CD4-positive, alpha-beta T cell treated with Interferon gamma for 1 hour (primary cell): Measurements from ENCODE around the gene SUFU.
A peak's percentile ranks its signal among the peaks of the same experiment; 100 is the strongest.

Experiments
- DNase-seq: peaks from one replicate; pipeline ENCODE4 v3.0.0-alpha.2; 2020

The SUFU gene

GRCh38 chr10:102642736-102643335 lies 139.1 kb downstream of the SUFU start:
- DNase-seq: peak; percentile 52

GRCh38 chr10:102643336-102644065 lies 139.7 kb downstream of the SUFU start:
- peak; percentile 49 for DNase-seq

- peak; percentile 37 for DNase-seq
These were observed 140.4 kb downstream of the SUFU start, which contains the start of gene TRIM8 for GRCh38 chr10:102644066-102644645. TRIM8 (plus strand) TSS chr10:102644479; CDS start chr10:102644618, 139 bp downstream.

DNA sequence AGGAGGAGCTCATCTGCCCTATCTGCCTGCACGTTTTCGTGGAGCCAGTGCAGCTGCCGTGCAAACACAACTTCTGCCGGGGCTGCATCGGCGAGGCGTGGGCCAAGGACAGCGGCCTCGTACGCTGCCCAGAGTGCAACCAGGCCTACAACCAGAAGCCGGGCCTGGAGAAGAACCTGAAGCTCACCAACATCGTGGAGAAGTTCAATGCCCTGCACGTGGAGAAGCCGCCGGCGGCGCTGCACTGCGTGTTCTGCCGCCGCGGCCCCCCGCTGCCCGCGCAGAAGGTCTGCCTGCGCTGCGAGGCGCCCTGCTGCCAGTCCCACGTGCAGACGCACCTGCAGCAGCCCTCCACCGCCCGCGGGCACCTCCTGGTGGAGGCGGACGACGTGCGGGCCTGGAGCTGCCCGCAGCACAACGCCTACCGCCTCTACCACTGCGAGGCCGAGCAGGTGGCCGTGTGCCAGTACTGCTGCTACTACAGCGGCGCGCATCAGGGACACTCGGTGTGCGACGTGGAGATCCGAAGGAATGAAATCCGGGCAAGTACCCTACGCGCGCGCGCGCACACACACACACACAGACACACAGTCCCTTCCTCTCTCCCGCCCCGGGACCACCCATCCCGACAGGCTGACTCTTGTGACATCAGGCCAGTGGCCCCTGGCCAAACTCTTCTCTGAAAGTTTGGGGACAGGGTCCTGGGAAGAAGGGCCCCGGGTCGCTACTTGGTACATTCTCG lies 141.0 kb downstream of the SUFU start:
- peak; percentile 86 for DNase-seq

GRCh38 chr10:102645388-102645740 lies 141.6 kb downstream of the SUFU start:
- peak; percentile 71 for DNase-seq

DNA sequence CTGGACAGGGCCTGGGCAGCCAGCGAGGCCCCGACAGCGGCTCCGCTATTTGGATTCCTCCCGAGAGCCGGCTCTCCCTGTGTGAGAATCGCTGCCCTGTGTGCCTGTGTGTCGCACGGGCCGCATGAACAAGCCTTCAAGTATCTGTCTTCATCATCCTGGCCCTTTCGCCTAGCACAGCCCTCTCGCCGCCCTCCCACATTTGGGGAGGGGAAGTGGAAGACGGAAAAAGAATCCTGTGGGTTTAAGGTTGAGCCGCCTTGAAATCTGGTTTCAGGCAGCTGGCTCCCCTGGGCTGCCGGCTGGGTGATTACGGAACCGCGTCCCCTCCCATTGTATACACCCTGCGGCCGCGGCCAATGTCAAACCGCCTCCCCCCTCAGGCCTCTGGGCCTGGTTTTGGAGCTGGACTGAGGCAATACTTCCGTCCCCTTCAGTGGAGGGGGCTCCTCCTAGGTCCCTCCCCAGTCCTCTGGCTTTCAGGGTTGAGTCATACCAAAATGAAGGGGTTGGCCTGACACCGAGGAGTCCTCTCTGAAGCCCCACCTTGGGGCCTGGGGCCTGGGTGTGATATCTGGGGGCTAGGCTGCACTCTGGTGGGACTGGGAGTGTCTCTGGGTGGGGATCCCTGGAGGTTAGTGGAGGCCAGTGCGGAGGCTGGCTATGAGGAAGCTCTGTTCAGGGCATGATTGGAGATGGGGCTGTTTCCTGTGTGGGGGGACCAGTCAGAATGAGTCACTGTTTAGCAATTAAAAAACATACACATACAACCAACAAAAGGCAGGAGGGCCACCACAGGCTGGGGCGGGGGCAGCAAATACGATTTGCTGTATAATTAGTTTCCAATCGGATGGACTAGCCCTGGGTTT lies 142.2 kb downstream of the SUFU start:
- peak; percentile 78 for DNase-seq

GRCh38 chr10:102646610-102647442 lies 143.1 kb downstream of the SUFU start:
- peak; percentile 46 for DNase-seq

DNA sequence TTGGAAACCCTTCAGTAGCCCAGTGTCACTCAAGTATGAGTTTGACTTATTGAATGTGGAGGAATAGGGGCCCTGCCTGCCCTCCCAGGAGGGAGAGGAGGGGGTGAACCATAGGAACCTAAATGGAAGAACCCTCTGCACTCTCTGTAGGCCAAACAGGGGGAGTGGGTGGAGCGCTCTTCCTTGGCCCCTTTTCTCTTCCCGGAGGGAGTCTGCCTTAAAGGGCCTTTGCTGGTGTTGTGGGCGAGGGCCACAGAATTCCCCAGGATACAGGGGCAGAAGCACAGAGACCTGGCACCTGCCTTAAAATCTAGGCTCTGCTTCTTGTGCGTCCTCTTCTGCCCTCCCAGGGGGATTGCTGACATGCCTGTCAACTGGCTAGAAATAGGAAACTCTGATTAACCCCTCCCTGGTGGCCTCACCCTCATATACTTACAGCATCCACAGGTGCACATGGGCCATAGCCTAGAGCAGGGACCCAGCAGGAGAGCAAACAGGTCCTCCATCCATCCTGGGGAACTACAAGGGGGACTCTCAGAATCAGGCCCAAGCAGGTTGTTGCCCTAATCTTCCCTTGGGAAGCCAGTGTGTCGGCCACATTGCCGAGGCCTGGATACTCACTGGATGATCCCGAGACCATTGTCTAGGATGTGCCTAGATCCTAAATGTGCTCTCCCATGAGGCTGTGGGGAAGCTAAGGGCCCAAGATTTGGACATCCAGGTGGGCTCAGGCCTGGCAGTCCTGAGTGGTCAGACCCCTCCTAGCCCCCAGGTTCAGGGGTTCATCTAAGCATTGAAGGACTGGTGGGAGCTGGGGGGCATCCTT lies 143.9 kb downstream of the SUFU start:
- no peak for DNase-seq

GRCh38 chr10:102648269-102648888 lies 144.6 kb downstream of the SUFU start:
- no peak for DNase-seq

DNA sequence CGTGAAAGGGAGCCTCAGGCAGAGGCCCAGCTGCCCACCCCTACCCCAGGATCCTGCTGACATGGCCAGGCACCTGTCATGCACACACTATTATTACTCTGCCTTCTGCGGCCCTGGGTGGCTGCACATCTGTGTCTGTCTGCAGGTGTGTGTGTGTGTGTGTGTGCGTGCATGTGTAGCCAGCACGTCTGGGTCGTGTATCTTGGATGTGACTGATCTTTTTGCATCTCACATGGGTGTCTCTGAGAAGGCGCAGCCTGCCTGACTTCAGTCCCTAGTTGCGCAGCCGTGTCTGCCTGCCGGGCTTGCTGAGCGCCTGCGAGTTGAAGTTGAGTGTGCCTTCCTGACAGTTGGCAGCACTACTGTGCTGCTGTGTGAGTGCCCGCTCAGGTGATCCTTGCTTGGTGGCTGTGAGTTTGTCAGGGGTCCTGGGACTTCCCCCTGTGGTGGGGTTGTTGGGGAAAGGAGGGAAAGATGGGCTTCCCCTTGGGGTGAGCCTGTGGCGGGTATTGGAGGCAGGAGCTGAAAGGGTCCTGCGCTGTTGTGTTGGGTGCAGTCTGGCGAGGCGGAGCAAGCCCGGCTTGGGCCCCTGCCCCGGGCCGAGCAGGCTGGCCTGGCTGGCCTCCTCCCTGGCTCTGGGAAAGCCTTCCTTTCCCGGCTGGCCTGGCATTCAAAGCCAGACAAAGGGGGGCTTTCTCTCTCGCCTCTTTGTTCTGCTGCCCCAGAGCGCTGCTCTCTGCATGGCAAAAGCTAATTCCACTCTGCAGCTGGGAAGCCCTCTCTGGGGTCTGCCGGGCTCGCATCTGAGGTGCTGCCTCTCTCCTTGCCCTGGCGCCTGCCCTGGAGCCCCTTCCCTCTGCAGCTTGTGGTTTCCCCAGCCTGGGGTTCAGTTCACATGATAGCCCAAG lies 145.4 kb downstream of the SUFU start:
- DNase-seq: no peak

- no peak for DNase-seq
These were observed 146.3 kb downstream of the SUFU start for GRCh38 chr10:102649797-102650654.

GRCh38 chr10:102650655-102651454 lies 147.1 kb downstream of the SUFU start:
- DNase-seq: no peak

- DNase-seq: no peak
These were observed 147.8 kb downstream of the SUFU start for GRCh38 chr10:102651455-102652169.

GRCh38 chr10:102652170-102652916 lies 148.6 kb downstream of the SUFU start:
- DNase-seq: no peak

- no peak for DNase-seq
These were observed 149.3 kb downstream of the SUFU start for GRCh38 chr10:102653060-102653459.

DNA sequence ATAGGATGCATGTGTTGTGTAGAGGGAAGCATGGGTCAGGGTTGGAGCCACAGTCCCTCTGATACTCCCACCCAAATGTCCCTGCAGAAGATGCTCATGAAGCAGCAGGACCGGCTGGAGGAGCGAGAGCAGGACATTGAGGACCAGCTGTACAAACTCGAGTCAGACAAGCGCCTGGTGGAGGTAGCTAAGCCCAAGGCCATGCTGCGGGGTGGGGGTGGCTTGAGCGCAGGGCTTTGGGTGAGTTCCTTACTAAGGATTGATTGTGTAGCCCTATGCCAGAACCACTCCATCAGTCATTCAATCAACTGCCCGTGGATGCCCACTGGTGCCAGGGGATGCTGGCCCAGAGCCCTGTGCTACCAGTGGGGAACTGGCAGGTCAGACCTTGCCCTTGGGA lies 150.8 kb downstream of the SUFU start:
- DNase-seq: no peak
